GM18508 (cell line): Measurements from ENCODE around the gene PPIL1.
"Not testable (repeated sequence)": the region's sequence is repeated elsewhere in the genome, so short reads cannot be mapped to it uniquely, and the experiment has no call there.

ENCODE experiments used
- ATAC-seq: cut with Tn5 transposase; IDR thresholded peaks from one replicate; pipeline ENCODE4 v1.9.1; 2021; ENCODE audit warnings: moderate number of reproducible peaks; ENCODE audit not compliant: insufficient read depth, unreplicated experiment

PPIL1 gene

GRCh38 chr6:36874443-36875249, at the start of gene PPIL1:
TSS of gene PPIL1 (minus strand) at chr6:36874803. CDS start at chr6:36874772, 31 bp downstream.
- ATAC-seq = no peak

GRCh38 chr6:36924131-36924530, 49.5 kb upstream of the PPIL1 start:
- no peak for ATAC-seq

- no peak for ATAC-seq
Measured at GRCh38 chr6:36920546-36920945, 45.9 kb upstream of the PPIL1 start.

GRCh38 chr6:36920049-36920448, 45.4 kb upstream of the PPIL1 start:
- no peak for ATAC-seq

- ATAC-seq = no peak
Measured at GRCh38 chr6:36917541-36918193, 43.1 kb upstream of the PPIL1 start.

- no peak for ATAC-seq
Measured at GRCh38 chr6:36916126-36916525, 41.5 kb upstream of the PPIL1 start.

GRCh38 chr6:36915599-36915998, 41.0 kb upstream of the PPIL1 start:
- no peak for ATAC-seq

- no peak for ATAC-seq
Measured at GRCh38 chr6:36914227-36914794, 39.7 kb upstream of the PPIL1 start.

GRCh38 chr6:36913082-36913481, 38.5 kb upstream of the PPIL1 start:
- ATAC-seq = no peak

GRCh38 chr6:36912586-36912985, 38.0 kb upstream of the PPIL1 start:
- no peak for ATAC-seq

GRCh38 chr6:36912030-36912454, 37.4 kb upstream of the PPIL1 start:
- no peak for ATAC-seq

GRCh38 chr6:36908747-36909146, 34.1 kb upstream of the PPIL1 start:
- ATAC-seq = no peak

- ATAC-seq = no peak
Measured at GRCh38 chr6:36907781-36908180, 33.2 kb upstream of the PPIL1 start.

GRCh38 chr6:36906539-36907325, 32.1 kb upstream of the PPIL1 start:
- no peak for ATAC-seq

GRCh38 chr6:36904851-36905393, 30.3 kb upstream of the PPIL1 start:
- ATAC-seq = no peak

GRCh38 chr6:36904114-36904513, 29.5 kb upstream of the PPIL1 start:
- no peak for ATAC-seq

- ATAC-seq = no peak
Measured at GRCh38 chr6:36897609-36898008, 23.0 kb upstream of the PPIL1 start.

GRCh38 chr6:36893976-36894932, 19.7 kb upstream of the PPIL1 start:
- ATAC-seq = no peak

GRCh38 chr6:36891153-36891552, 16.6 kb upstream of the PPIL1 start:
- not testable (repeated sequence) for ATAC-seq
